CD14-positive monocyte (primary cell): ENCODE data around the gene MSI2. TPM values are rescaled to one million over a fixed set of nuclear protein-coding genes. Genes with fewer than 3 reads are reported as not detected.
A peak's percentile ranks its signal among the peaks of the same experiment; 100 is the strongest.

ENCODE experiments used
- DNase-seq, 3 donors: peaks; one replicate each; pipeline ENCODE4 v3.0.0-alpha.2; 2011 to 2022
- H2AFZ ChIP-seq: 2 replicates; pipeline ENCODE4 v1.6.0; 2012; ENCODE audit warnings: mild to moderate bottlenecking, low read depth, low read length, inconsistent platforms; ENCODE audit not compliant: insufficient read depth, poor library complexity, severe bottlenecking
- H3K27ac ChIP-seq, 2 donors: 1 replicate in 1 of 2; 2 replicates in 1 of 2; pipeline ENCODE4 v1.5.1; 2012 to 2013; ENCODE audit warnings: low read length in 2 of 2, control low read depth in 1 of 2, inconsistent platforms in 1 of 2, low read depth in 1 of 2, mild to moderate bottlenecking in 1 of 2
- H3K27me3 ChIP-seq, 2 donors: one replicate each; pipeline versions ENCODE4 v1.6.0 to v1.6.1; 2011 to 2013; ENCODE audit warnings: low read length in 2 of 2; ENCODE audit not compliant: control insufficient read depth in 2 of 2, insufficient read depth in 2 of 2
- H3K36me3 ChIP-seq, 2 donors: replicated peaks in 1 of 2; 1 replicate in 1 of 2; 2 replicates in 1 of 2; pipeline versions ENCODE4 v1.5.1 to v1.6.1; 2012 to 2013; ENCODE audit warnings: low read length in 2 of 2, control low read depth in 1 of 2, inconsistent platforms in 1 of 2, mild to moderate bottlenecking in 1 of 2; ENCODE audit not compliant: insufficient read depth in 2 of 2, control insufficient read depth in 1 of 2
- H3K4me1 ChIP-seq, 2 donors: 1 replicate in 1 of 2; 2 replicates in 1 of 2; pipeline versions ENCODE4 v1.5.1 to v1.6.1; 2012 to 2013; ENCODE audit warnings: low read length in 2 of 2, control low read depth in 1 of 2, inconsistent platforms in 1 of 2, mild to moderate bottlenecking in 1 of 2, moderate library complexity in 1 of 2; ENCODE audit not compliant: insufficient read depth in 2 of 2, control insufficient read depth in 1 of 2
- H3K4me2 ChIP-seq: replicated peaks from 2 replicates; pipeline ENCODE3; 2012; ENCODE audit warnings: low read length, moderate library complexity, mild to moderate bottlenecking; ENCODE audit not compliant: poor library complexity, severe bottlenecking; ENCODE audit errors: extremely low read depth
- H3K4me3 ChIP-seq, 3 experiments: fragments of 200-600 bp in 1 of 3; sonication (generic) in 1 of 3; replicated peaks in 1 of 3; 1 replicate in 2 of 3; 2 replicates in 1 of 3; pipeline ENCODE4 v1.5.1; 2011 to 2013; ENCODE audit warnings: low read length in 3 of 3, mild to moderate bottlenecking in 3 of 3, control low read depth in 2 of 3, low read depth in 2 of 3, inconsistent platforms in 1 of 3, moderate library complexity in 1 of 3
- H3K79me2 ChIP-seq: 2 replicates; pipeline ENCODE4 v1.6.0; 2012; ENCODE audit warnings: mild to moderate bottlenecking, control low read depth, inconsistent platforms, low read length, moderate library complexity; ENCODE audit not compliant: insufficient read depth
- H3K9ac ChIP-seq: 2 replicates; pipeline ENCODE4 v1.6.0; 2017; ENCODE audit warnings: low read length, mild to moderate bottlenecking; ENCODE audit not compliant: insufficient read depth, poor library complexity, severe bottlenecking
- H3K9me3 ChIP-seq, 2 donors: replicated peaks in 1 of 2; 1 replicate in 1 of 2; 2 replicates in 1 of 2; pipeline versions ENCODE4 v1.5.1 to v1.6.1; 2012 to 2013; ENCODE audit warnings: low read length in 2 of 2, control low read depth in 1 of 2; ENCODE audit not compliant: control insufficient read depth in 1 of 2, insufficient read depth in 1 of 2
- H4K20me1 ChIP-seq: 2 replicates; pipeline ENCODE4 v1.6.0; 2012; ENCODE audit warnings: mild to moderate bottlenecking, low read length, control low read depth, moderate library complexity; ENCODE audit not compliant: insufficient read depth
- H3K27ac Mint-ChIP-seq, 7 donors: one replicate each; pipeline ENCODE4 v1.8.0; 2020; ENCODE audit warnings: mild to moderate bottlenecking in 7 of 7, mixed read lengths in 7 of 7, moderate library complexity in 6 of 7, inconsistent platforms in 2 of 7
- H3K27me3 Mint-ChIP-seq, 3 donors: one replicate each; pipeline ENCODE4 v1.8.0; 2021 to 2022; ENCODE audit warnings: low read depth in 3 of 3, mild to moderate bottlenecking in 3 of 3, mixed read lengths in 3 of 3, moderate library complexity in 3 of 3, inconsistent platforms in 1 of 3
- H3K36me3 Mint-ChIP-seq, 2 donors: one replicate each; pipeline ENCODE4 v1.8.0; 2020; ENCODE audit warnings: mixed read lengths in 2 of 2, inconsistent platforms in 1 of 2, mild to moderate bottlenecking in 1 of 2
- H3K4me1 Mint-ChIP-seq: one replicate; pipeline ENCODE4 v1.8.0; 2020; ENCODE audit warnings: mild to moderate bottlenecking, mixed read lengths
- H3K4me3 Mint-ChIP-seq, 2 donors: one replicate each; pipeline ENCODE4 v1.8.0; 2020; ENCODE audit warnings: mild to moderate bottlenecking in 2 of 2, mixed read lengths in 2 of 2, moderate library complexity in 1 of 2
- H3K9me3 Mint-ChIP-seq, 7 donors: one replicate each; pipeline ENCODE4 v1.8.0; 2020 to 2022; ENCODE audit warnings: mixed read lengths in 7 of 7, mild to moderate bottlenecking in 6 of 7, moderate library complexity in 6 of 7, inconsistent platforms in 2 of 7
- WGBS: methylation state at CpG from one replicate; pipeline ENCODE4 v1.1.5; 2013; ENCODE audit warnings: missing lambda C conversion rate; ENCODE audit not compliant: insufficient coverage; 5-methylcytosine and 5-hydroxymethylcytosine counted together
- intact Hi-C, 2 donors: fragments of 100-400 bp; cut with micrococcal nuclease; formaldehyde crosslinking; loops; one replicate each; pipeline versions ENCODE4 v1.15.0 to v1.15.1; 2023
- polyA plus RNA-seq, 3 donors: library from polyadenylated mRNA; depleted of rRNA in 1 of 3; unstranded in 2 of 3; stranded (reverse) in 1 of 3; fragments of 300-500 nt in 2 of 3; fragments of >200 nt in 1 of 3; fragmentation: Illumina TruSeq in 2 of 3; gene quantifications; 1 replicate in 2 of 3; 2 replicates in 1 of 3; pipeline ENCODE4 v1.2.3, GENCODE V29; 2012 to 2021
- TF ChIP-seq, protein P1 (sequence below): fragments of 200-600 bp; IDR thresholded peaks from one replicate; pipeline ENCODE4 v1.8.0; 2022; ENCODE audit warnings: antibody characterized with exemption, mild to moderate bottlenecking

MSI2 gene
- polyA plus RNA-seq, 3 donors = 0.20 to 6.6 (median 0.37) TPM

DNA sequence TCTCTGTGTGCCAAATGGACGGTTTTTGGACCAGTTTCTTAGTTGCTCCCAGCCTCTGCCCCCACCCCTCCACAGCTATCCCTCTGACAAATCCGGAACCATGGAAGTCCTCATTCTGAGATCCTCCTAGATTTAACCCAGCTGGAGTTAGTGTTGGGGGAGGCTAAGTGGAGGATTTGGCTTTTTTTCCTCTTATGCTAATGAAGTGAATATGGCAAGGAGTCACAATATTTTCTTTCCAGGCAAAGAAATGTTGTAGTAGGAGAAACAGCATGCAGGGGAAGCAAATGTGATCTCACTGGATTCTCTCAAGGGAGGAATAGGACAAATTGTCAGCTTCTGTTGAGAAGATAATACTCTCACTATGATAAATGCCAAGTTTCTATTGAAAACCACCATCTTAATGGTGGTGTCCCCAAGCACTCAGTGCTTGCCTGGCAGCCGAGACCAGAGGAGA, 159.5 kb downstream of the MSI2 start:
- Histone ChIP-seq H3K27me3 (no peaks in the 10 kb centered on the region), H3K9ac (no peak overlapping the region), H3K79me2 (no peaks in the 10 kb centered on the region), H3K4me1 (no peaks in the 10 kb centered on the region), H3K4me3 (no peak overlapping the region), H2AFZ (no peak overlapping the region), H3K9me3 (no peaks in the 10 kb centered on the region), H4K20me1 (no peaks in the 10 kb centered on the region), H3K36me3 (no peaks in the 10 kb centered on the region), H3K4me2 (no peak overlapping the region), H3K27ac (no peak overlapping the region)
- Mint-ChIP-seq H3K27ac (peak overlapping the region in 1 of 7 donors; percentile 19), H3K36me3 (peaks cover 0 to 3% of the 10 kb centered on the region in 2 donors), H3K27me3 (peaks cover 0 to 1% (median 0%) of the 10 kb centered on the region in 3 donors), H3K4me1 (no peaks in the 10 kb centered on the region), H3K4me3 (no peak overlapping the region), H3K9me3 (peaks cover 0 to 3% (median 0%) of the 10 kb centered on the region in 7 donors)
- TF ChIP-seq, protein P1, sequence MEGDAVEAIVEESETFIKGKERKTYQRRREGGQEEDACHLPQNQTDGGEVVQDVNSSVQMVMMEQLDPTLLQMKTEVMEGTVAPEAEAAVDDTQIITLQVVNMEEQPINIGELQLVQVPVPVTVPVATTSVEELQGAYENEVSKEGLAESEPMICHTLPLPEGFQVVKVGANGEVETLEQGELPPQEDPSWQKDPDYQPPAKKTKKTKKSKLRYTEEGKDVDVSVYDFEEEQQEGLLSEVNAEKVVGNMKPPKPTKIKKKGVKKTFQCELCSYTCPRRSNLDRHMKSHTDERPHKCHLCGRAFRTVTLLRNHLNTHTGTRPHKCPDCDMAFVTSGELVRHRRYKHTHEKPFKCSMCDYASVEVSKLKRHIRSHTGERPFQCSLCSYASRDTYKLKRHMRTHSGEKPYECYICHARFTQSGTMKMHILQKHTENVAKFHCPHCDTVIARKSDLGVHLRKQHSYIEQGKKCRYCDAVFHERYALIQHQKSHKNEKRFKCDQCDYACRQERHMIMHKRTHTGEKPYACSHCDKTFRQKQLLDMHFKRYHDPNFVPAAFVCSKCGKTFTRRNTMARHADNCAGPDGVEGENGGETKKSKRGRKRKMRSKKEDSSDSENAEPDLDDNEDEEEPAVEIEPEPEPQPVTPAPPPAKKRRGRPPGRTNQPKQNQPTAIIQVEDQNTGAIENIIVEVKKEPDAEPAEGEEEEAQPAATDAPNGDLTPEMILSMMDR = no peak
- DNase-seq = no peak
- WGBS = 100% methylated on average over 1 of the region's 3 CpGs
- intact Hi-C loops = no loop called here

DNA sequence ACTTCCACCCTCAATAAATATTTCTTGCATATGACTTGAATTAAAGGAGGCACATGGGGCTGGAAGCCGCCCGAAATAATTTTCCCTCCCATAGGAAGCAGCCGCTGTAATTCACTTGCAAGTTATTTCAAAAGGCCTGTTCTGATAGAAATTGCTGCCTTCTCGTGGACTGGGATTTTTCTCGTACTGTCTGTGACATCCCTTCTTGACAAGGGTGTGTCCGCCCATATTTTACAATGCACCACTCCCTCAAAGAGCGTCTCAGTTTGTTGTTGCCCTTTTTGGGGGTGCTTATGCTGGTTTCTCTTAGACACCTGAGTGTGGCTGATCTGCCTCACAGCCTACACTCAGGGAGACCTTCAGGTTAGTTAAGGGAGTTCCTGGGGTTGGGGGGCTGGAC, 160.0 kb downstream of the MSI2 start:
- 100% methylated on average over 3 of the region's 7 CpGs for WGBS
- intact Hi-C loops = no loop called here

More for the DNA sequence above, 160.0 kb downstream of the MSI2 start:
- Histone ChIP-seq H2AFZ (no peak overlapping the region), H3K4me2 (no peak overlapping the region), H3K36me3 (no peaks in the 10 kb centered on the region), H3K27me3 (no peaks in the 10 kb centered on the region), H3K4me3 (no peak overlapping the region), H3K9ac (no peak overlapping the region), H3K27ac (no peak overlapping the region), H3K4me1 (no peaks in the 10 kb centered on the region), H3K9me3 (no peaks in the 10 kb centered on the region), H4K20me1 (no peaks in the 10 kb centered on the region), H3K79me2 (no peaks in the 10 kb centered on the region)
- Mint-ChIP-seq H3K4me3 (peak overlapping the region in 1 of 2 donors; percentile 57), H3K27ac (peak overlapping the region in 1 of 7 donors; percentile 16), H3K27me3 (peaks cover 0 to 1% (median 0%) of the 10 kb centered on the region in 3 donors), H3K9me3 (peaks cover 0 to 3% (median 0%) of the 10 kb centered on the region in 7 donors), H3K4me1 (no peaks in the 10 kb centered on the region), H3K36me3 (peaks cover 0 to 3% of the 10 kb centered on the region in 2 donors)
- TF ChIP-seq, protein P1 = no peak
- no peak for DNase-seq
